Left renal pelvis (tissue), 4 donors: ENCODE measurements around the gene SCYGR2. TPM values are rescaled to one million over a fixed set of nuclear protein-coding genes. Genes with fewer than 3 reads are reported as not detected.
"Not testable (repeated sequence)": the region's sequence is repeated elsewhere in the genome, so short reads cannot be mapped to it uniquely, and the experiment has no call there.

Experiments used
- DNase-seq, 4 donors: peaks; one replicate each; pipeline ENCODE4 v3.0.0-alpha.2; 2013; ENCODE audit warnings: low read depth in 4 of 4, low spot score in 3 of 4
- polyA plus RNA-seq, 4 donors: library from polyadenylated mRNA; unstranded; fragments of 120-200 nt; gene quantifications; one replicate each; pipeline ENCODE4 v1.2.1, GENCODE V29; 2013; ENCODE audit not compliant: insufficient read length in 4 of 4

The SCYGR2 gene, protein sequence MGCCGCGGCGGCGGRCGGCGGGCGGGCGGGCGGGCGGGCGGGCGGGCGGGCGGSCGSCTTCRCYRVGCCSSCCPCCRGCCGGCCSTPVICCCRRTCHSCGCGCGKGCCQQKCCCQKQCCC
- polyA plus RNA-seq, result not detected

DNA sequence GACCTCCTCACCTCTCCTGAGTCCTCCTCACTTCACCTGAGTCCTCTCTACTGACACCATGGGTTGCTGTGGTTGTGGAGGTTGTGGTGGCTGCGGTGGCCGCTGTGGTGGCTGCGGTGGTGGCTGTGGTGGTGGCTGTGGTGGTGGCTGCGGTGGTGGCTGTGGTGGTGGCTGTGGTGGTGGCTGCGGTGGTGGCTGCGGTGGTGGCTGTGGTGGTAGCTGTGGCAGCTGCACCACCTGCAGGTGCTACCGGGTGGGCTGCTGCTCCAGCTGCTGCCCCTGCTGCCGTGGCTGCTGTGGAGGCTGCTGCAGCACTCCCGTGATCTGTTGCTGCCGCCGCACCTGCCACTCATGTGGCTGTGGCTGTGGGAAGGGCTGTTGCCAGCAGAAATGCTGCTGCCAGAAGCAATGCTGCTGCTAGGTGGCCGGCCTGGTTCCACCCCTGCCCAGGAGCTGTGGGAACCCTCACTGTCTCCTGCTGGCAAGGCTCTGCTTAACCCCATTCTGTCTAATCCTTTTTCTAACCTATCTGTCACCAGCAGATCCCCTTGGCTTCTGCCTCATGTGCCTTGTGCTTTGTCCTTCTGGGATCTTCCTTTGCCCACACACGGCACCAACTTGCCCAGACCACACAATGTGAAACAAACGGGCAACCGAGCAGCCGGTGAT lies at the start of gene SCYGR2:
SCYGR2 (plus strand) TSS at position 59 of the 669 bp plus-strand sequence; CDS start at position 59, 0 bp downstream.
- DNase-seq, result not testable (repeated sequence)

- no peak for DNase-seq
These were observed 46.9 kb upstream of the SCYGR2 start for GRCh38 chr2:227551836-227552235.

GRCh38 chr2:227562581-227562980 lies 36.1 kb upstream of the SCYGR2 start:
- DNase-seq, result no peak

GRCh38 chr2:227565080-227565479 lies 33.6 kb upstream of the SCYGR2 start:
- no peak for DNase-seq

- no peak for DNase-seq
These were observed 32.7 kb upstream of the SCYGR2 start for GRCh38 chr2:227566012-227566411.

DNA sequence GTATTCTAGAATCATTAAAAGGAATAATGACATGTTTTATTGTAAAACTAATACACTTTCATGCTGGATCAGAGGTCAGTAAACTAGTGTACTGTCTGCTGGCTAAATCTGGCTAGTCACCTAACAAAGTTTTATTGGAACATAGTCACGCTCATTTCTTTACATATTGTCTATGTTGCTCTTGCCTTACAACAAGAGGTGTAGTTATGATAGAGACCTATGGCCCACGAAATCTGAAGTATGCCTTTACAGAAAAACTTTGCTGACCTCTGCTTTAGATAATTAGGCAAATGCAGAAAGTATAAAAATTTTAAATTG lies 29.9 kb upstream of the SCYGR2 start:
- no peak for DNase-seq

GRCh38 chr2:227570615-227571014 lies 28.1 kb upstream of the SCYGR2 start:
- no peak for DNase-seq

DNA sequence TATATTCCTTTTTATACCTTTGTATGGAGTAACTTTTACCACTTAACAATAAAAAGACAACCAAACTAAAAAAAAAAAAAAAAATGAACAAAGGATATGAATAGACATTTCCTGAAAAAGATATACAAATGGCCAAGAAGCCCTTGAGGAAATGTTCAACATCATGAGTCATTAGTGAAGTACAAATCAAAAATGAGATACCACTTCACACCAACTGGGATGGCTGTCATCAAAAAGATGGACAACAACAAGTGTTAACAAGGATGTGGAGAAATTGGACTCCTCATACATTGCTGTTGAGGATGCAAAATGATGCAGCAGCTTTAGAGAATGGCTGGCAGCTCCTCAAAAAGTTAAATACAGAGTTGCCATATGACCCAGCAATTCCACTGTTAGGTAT lies 22.6 kb upstream of the SCYGR2 start:
- no peak for DNase-seq

- DNase-seq, result no peak
These were observed 21.9 kb upstream of the SCYGR2 start for GRCh38 chr2:227576812-227577211.

GRCh38 chr2:227577555-227577954 lies 21.1 kb upstream of the SCYGR2 start:
- DNase-seq, result no peak

DNA sequence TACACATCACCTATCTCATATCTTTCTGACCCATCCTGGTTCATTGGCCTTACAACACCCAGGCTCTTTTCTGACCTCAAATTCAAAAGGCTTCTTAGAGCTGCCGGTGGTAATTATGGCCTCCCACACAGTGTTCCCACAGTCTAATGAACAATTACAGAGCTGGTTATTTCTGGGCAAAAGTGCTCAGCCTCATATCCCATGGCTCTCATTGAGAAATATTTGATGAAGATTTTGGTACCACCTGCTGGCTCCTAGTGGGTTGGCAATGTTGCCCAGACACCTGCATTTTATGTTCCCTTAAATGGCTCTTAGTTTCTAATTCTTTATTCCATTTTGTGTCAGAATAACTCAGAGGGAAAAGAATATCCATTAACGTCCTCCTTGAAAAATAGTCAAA lies 20.1 kb upstream of the SCYGR2 start:
- no peak for DNase-seq

GRCh38 chr2:227579791-227580190 lies 18.9 kb upstream of the SCYGR2 start:
- DNase-seq, result no peak

DNA sequence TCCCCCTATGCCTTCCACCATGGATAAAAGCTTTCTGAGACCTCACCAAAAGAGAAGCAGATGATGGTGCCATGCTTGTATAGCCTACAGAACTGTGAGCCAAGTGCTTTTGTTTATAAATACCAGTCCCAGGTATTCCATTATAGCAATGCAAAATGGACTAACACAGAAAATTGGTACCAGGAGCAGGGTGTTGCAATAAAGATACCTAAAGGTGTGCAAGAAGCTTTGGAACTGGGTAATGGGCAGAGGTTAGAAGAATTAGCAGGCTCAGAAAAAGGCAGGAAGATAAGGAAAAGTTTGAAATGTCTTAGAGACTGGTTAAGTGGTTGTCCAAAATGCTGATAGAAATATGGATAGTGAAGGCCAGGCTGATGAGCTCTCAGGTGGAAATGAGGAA lies 16.3 kb upstream of the SCYGR2 start:
- DNase-seq, result no peak

- no peak for DNase-seq
These were observed 5.9 kb upstream of the SCYGR2 start for GRCh38 chr2:227592694-227593387.

DNA sequence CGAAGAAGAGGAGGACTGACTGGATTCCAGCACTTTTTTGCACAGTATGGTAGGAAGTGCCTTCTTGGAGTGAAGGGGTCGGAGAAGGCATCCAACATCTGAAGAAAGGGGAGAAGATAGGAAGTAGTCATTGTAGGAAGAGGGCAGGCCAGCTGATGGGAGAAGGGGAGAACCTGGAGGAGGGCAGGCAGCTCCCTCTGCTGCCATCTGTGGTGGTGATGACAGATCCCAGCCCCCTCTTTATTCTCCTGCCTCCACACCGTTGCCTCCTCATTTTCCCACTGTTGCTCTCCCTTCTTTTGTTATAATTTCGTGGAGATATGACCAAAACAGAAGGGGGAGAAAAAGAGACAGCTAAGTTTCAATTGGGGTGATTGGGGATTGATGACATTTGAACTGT lies 2.9 kb upstream of the SCYGR2 start:
- DNase-seq, result no peak

GRCh38 chr2:227597036-227597435 lies 1.7 kb upstream of the SCYGR2 start:
- DNase-seq, result no peak

DNA sequence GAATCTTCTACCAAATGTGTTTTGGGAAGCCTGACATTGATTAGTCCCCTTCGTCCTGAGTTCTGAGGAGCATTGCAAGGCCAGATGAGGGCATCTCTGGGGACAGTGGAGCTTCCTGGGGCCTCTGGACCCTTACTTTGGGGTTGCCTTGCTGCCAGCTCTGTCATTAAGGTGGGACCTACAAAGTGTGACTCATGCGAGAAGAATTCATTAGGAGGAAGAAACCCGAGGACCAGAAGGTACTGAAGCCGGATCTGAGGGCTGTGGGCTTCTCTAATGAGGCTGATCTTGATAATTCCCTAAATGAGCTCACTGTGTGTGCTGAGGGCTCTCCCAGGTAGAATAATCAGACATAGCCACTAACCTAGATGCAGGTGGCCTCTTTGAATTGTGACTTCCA lies 695 bp upstream of the SCYGR2 start:
- no peak for DNase-seq

DNA sequence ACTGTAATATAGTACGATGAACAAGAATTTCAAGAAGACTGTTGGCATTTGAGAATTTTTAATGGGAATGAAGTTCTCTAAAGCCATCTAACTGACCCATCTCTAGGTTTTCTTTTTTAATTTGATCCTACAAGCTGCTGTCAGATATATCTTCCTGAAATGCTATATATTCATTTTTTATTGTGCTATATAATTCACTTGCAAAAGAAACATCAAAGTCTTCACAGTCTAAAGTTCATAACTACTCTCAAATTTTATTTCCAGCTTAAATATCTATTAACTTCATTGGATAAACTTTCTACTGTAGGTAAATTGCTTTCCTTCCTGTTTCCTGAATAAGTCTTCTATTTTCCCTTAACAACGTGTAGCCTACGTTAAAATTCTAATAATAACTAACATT lies 3.7 kb downstream of the SCYGR2 start:
- no peak for DNase-seq

DNA sequence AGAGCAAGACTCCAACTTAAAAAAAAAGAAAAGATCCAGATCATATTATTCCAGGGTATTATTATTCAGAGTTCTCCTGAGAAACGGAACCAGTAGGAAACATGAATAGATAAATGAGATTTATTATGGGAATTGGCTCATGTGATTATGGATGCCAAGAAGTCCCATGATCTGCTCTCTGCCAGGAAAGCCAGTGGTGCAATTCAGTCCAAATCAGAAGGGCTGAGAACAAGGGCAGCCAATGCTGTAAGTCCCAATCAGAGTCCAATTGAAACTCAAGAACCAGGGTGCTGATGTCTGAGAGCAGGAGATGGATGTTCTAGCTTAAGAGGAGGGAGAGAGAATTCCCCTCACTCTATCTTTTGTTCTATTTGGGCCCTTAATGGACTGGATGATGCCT lies 7.8 kb downstream of the SCYGR2 start:
- no peak for DNase-seq

GRCh38 chr2:227607941-227608340 lies 9.2 kb downstream of the SCYGR2 start:
- DNase-seq, result no peak

- DNase-seq, result no peak
These were observed 10.1 kb downstream of the SCYGR2 start for GRCh38 chr2:227608561-227609338.

- DNase-seq, result no peak
These were observed 11.4 kb downstream of the SCYGR2 start for GRCh38 chr2:227610123-227610522.
